H1 (cell line): ENCODE results near the gene PGM2. TPM values are rescaled to one million over a fixed set of nuclear protein-coding genes. Genes with fewer than 3 reads are reported as not detected.

Experiments used
- CTCF ChIA-PET: fragments of 300-600 bp; sonication (Branson Sonifier 250); formaldehyde crosslinking; loops from one replicate; lab custom pipeline; 2021; ENCODE audit not compliant: partially characterized antibody; lab: Charles Lee
- POLR2A ChIA-PET: fragments of 300-600 bp; sonication (Branson Sonifier 250); formaldehyde crosslinking; loops from one replicate; lab custom pipeline; 2021; ENCODE audit warnings: inconsistent platforms; ENCODE audit not compliant: partially characterized antibody; lab: Charles Lee
- DNase-seq, 2 experiments: peaks; one replicate each; pipeline versions ENCODE4 v3.0.0 to v3.0.0-alpha.2; 2010 to 2022; ENCODE audit warnings: low spot score in 2 of 2, low read depth in 1 of 2, mixed read lengths in 1 of 2
- FAIRE-seq: peaks from 2 replicates; lab custom pipeline; 2011; peaks lifted over from hg19 to GRCh38; lab: Jason Lieb, UNC
- H2AFZ ChIP-seq: 2 replicates; pipeline ENCODE4 v1.8.1; 2012; ENCODE audit warnings: low read length, inconsistent platforms
- H2AK5ac ChIP-seq: 2 replicates; pipeline ENCODE4 v1.6.1; 2013; ENCODE audit warnings: low read depth, low read length
- H2BK120ac ChIP-seq: replicated peaks from 2 replicates; pipeline ENCODE3; 2013; ENCODE audit warnings: low read depth, low read length, inconsistent platforms
- H2BK12ac ChIP-seq: 2 replicates; pipeline ENCODE4 v1.6.1; 2013; ENCODE audit warnings: low read depth, low read length
- H2BK15ac ChIP-seq: 2 replicates; pipeline ENCODE4 v1.6.1; 2013; ENCODE audit warnings: low read length
- H2BK20ac ChIP-seq: 2 replicates; pipeline ENCODE4 v1.6.1; 2013; ENCODE audit warnings: low read length
- H2BK5ac ChIP-seq: 2 replicates; pipeline ENCODE4 v1.6.1; 2013; ENCODE audit warnings: low read depth, low read length
- H3K14ac ChIP-seq: 2 replicates; pipeline ENCODE4 v1.6.1; 2013; ENCODE audit warnings: inconsistent platforms; ENCODE audit not compliant: insufficient read length
- H3K18ac ChIP-seq: 2 replicates; pipeline ENCODE4 v1.6.1; 2013; ENCODE audit warnings: low read length; ENCODE audit errors: extremely low read depth
- H3K23ac ChIP-seq: 2 replicates; pipeline ENCODE4 v1.6.1; 2013; ENCODE audit warnings: inconsistent platforms; ENCODE audit not compliant: insufficient read length
- H3K23me2 ChIP-seq: 2 replicates; pipeline ENCODE4 v1.6.1; 2013; ENCODE audit warnings: low read depth, low read length
- H3K27ac ChIP-seq: 2 replicates; pipeline ENCODE4 v1.6.1; 2011; ENCODE audit warnings: low read depth, low read length, inconsistent platforms
- H3K27me3 ChIP-seq, 4 experiments: replicated peaks in 1 of 4; 1 replicate in 1 of 4; 2 replicates in 3 of 4; pipeline versions ENCODE4 v1.6.1 to v1.8.1; 2011 to 2013; ENCODE audit warnings: low read length in 3 of 4, mild to moderate bottlenecking in 3 of 4, inconsistent platforms in 2 of 4, mixed read lengths in 2 of 4, moderate library complexity in 1 of 4; ENCODE audit not compliant: control insufficient read depth in 3 of 4, insufficient read depth in 3 of 4; ENCODE audit errors: extremely low read depth in 1 of 4
- H3K36me3 ChIP-seq, 4 experiments: 2 replicates each; pipeline versions ENCODE4 v1.6.1 to v1.8.1; 2011 to 2013; ENCODE audit warnings: mild to moderate bottlenecking in 4 of 4, low read length in 3 of 4, moderate library complexity in 2 of 4, control low read depth in 1 of 4, inconsistent platforms in 1 of 4; ENCODE audit not compliant: insufficient read depth in 4 of 4, control insufficient read depth in 2 of 4
- H3K4ac ChIP-seq: replicated peaks from 2 replicates; pipeline ENCODE3; 2013; ENCODE audit warnings: low read length, low read depth, mixed read lengths, inconsistent platforms; ENCODE audit not compliant: insufficient read length
- H3K4me1 ChIP-seq, 4 experiments: replicated peaks in 1 of 4; 1 replicate in 1 of 4; 2 replicates in 3 of 4; pipeline versions ENCODE4 v1.6.1 to v1.8.1; 2011 to 2013; ENCODE audit warnings: low read length in 3 of 4, inconsistent platforms in 2 of 4, mixed read lengths in 1 of 4; ENCODE audit not compliant: insufficient read depth in 4 of 4, control insufficient read depth in 3 of 4
- H3K4me2 ChIP-seq, 2 experiments: 2 replicates each; pipeline versions ENCODE4 v1.6.1 to v1.8.1; 2011 to 2013; ENCODE audit warnings: low read depth in 2 of 2, low read length in 2 of 2, control low read depth in 1 of 2, inconsistent platforms in 1 of 2, mild to moderate bottlenecking in 1 of 2; ENCODE audit not compliant: insufficient read depth in 1 of 2
- H3K4me3 ChIP-seq, 4 experiments: fragments of 200-600, 300-600 bp in 1 of 4; sonication (generic), shearing (Covaris generic), sonication (Bioruptor Twin) in 1 of 4; 2 replicates each; pipeline versions ENCODE4 v1.5.1 to v1.8.1; 2011 to 2016; ENCODE audit warnings: low read length in 4 of 4, low read depth in 3 of 4, control low read depth in 2 of 4, inconsistent platforms in 2 of 4, mild to moderate bottlenecking in 2 of 4, mixed read lengths in 1 of 4, moderate library complexity in 1 of 4; ENCODE audit not compliant: insufficient read depth in 2 of 4; ENCODE audit errors: extremely low read depth in 1 of 4
- H3K56ac ChIP-seq: replicated peaks from 2 replicates; pipeline ENCODE3; 2013; ENCODE audit warnings: low read depth, mild to moderate bottlenecking, mixed read lengths, low read length, inconsistent platforms; ENCODE audit not compliant: insufficient read length
- H3K79me1 ChIP-seq: 2 replicates; pipeline ENCODE4 v1.6.1; 2013; ENCODE audit warnings: low read depth, low read length, control low read depth
- H3K79me2 ChIP-seq, 2 experiments: 2 replicates each; pipeline versions ENCODE4 v1.6.1 to v1.8.1; 2012 to 2013; ENCODE audit warnings: low read length in 2 of 2, mild to moderate bottlenecking in 2 of 2, inconsistent platforms in 1 of 2; ENCODE audit not compliant: insufficient read depth in 2 of 2, control insufficient read depth in 1 of 2
- H3K9ac ChIP-seq, 4 experiments: replicated peaks in 1 of 4; 1 replicate in 1 of 4; 2 replicates in 3 of 4; pipeline versions ENCODE4 v1.6.1 to v1.8.1; 2011 to 2013; ENCODE audit warnings: low read depth in 3 of 4, low read length in 3 of 4, control low read depth in 2 of 4, mild to moderate bottlenecking in 2 of 4, moderate library complexity in 2 of 4, inconsistent platforms in 1 of 4; ENCODE audit errors: extremely low read depth in 1 of 4
- H3K9me3 ChIP-seq, 2 experiments: 2 replicates each; pipeline versions ENCODE4 v1.6.1 to v1.8.1; 2012 to 2013; ENCODE audit warnings: mild to moderate bottlenecking in 2 of 2, moderate library complexity in 2 of 2, control low read depth in 1 of 2, inconsistent platforms in 1 of 2, low read depth in 1 of 2, low read length in 1 of 2, mixed read lengths in 1 of 2; ENCODE audit not compliant: insufficient read depth in 2 of 2
- H4K20me1 ChIP-seq, 2 experiments: replicated peaks in 1 of 2; 2 replicates each; pipeline versions ENCODE3 to v1.8.1; 2011 to 2013; ENCODE audit warnings: inconsistent platforms in 2 of 2, low read length in 2 of 2, mild to moderate bottlenecking in 1 of 2; ENCODE audit not compliant: insufficient read depth in 2 of 2, control insufficient read depth in 1 of 2
- H4K5ac ChIP-seq: 2 replicates; pipeline ENCODE4 v1.6.1; 2013; ENCODE audit warnings: low read length, low read depth, mixed read lengths, inconsistent platforms; ENCODE audit not compliant: insufficient read length
- H4K8ac ChIP-seq: 2 replicates; pipeline ENCODE4 v1.8.0; 2013; ENCODE audit warnings: mild to moderate bottlenecking, moderate library complexity, low read length, inconsistent platforms; ENCODE audit not compliant: insufficient read depth; ENCODE audit errors: extremely low read depth
- H4K91ac ChIP-seq: replicated peaks from 2 replicates; pipeline ENCODE3; 2013; ENCODE audit warnings: low read length, mixed read lengths, inconsistent platforms; ENCODE audit not compliant: insufficient read length
- BACH1 ChIP-seq: IDR thresholded peaks from 2 replicates; pipeline ENCODE4 v1.6.1; 2012; ENCODE audit warnings: low read length, improper control_type of control experiment
- CHD2 ChIP-seq: IDR thresholded peaks from 2 replicates; pipeline ENCODE4 v1.6.1; 2012; ENCODE audit warnings: low read length, improper control_type of control experiment
- CREB1 ChIP-seq: IDR thresholded peaks from 2 replicates; pipeline ENCODE4 v1.6.1; 2012; ENCODE audit warnings: inconsistent platforms
- EP300 ChIP-seq, 2 experiments: IDR thresholded peaks; 1 replicate in 1 of 2; 2 replicates in 1 of 2; pipeline ENCODE4 v1.6.1; 2011 to 2012; ENCODE audit warnings: low read depth in 2 of 2, low read length in 2 of 2, mild to moderate bottlenecking in 2 of 2, borderline replicate concordance in 1 of 2, inconsistent platforms in 1 of 2, moderate library complexity in 1 of 2
- KDM1A ChIP-seq: fragments of 200-600, 300-600 bp; sonication (generic); IDR thresholded peaks from 2 replicates; pipeline ENCODE4 v1.7.1; 2016; ENCODE audit warnings: mild to moderate bottlenecking, low read length, borderline replicate concordance
- MAFK ChIP-seq: IDR thresholded peaks from 2 replicates; pipeline ENCODE4 v1.6.1; 2012; ENCODE audit warnings: low read depth, mild to moderate bottlenecking, improper control_type of control experiment, low read length
- NRF1 ChIP-seq: IDR thresholded peaks from 2 replicates; pipeline ENCODE4 v1.6.1; 2011; ENCODE audit warnings: mild to moderate bottlenecking, low read depth, low read length, improper control_type of control experiment
- POLR2A ChIP-seq, 2 experiments: IDR thresholded peaks; 1 replicate in 1 of 2; 2 replicates in 1 of 2; pipeline ENCODE4 v1.6.1; 2011; ENCODE audit warnings: low read depth in 2 of 2, low read length in 2 of 2, mild to moderate bottlenecking in 2 of 2; ENCODE audit errors: control extremely low read depth in 1 of 2
- RXRA ChIP-seq: IDR thresholded peaks from 2 replicates; pipeline ENCODE4 v1.6.1; 2011; ENCODE audit warnings: low read depth, mild to moderate bottlenecking, low read length, moderate library complexity; ENCODE audit not compliant: insufficient read depth
- TAF7 ChIP-seq: optimal IDR thresholded peaks from 2 replicates; pipeline ENCODE3; 2011; ENCODE audit warnings: low read depth, mild to moderate bottlenecking, inconsistent platforms, low read length, moderate library complexity, borderline replicate concordance
- USF2 ChIP-seq: IDR thresholded peaks from 2 replicates; pipeline ENCODE4 v1.6.1; 2011; ENCODE audit warnings: low read length, improper control_type of control experiment
- WGBS, 2 experiments: shearing (Covaris generic) in 1 of 2; methylation state at CpG; one replicate each; pipeline versions ENCODE4 v1.1.6 to v1.1.7; 2013 to 2015; ENCODE audit warnings: low lambda C conversion rate in 2 of 2, mixed read lengths in 2 of 2, inconsistent platforms in 1 of 2, low coverage in 1 of 2, missing lambda C conversion rate in 1 of 2; ENCODE audit not compliant: insufficient replicate concordance in 2 of 2, insufficient coverage in 1 of 2, insufficient read length in 1 of 2; ENCODE audit errors: extremely low coverage in 1 of 2, missing lambda C conversion rate in 1 of 2; 5-methylcytosine and 5-hydroxymethylcytosine counted together
- polyA plus RNA-seq, 7 experiments: library from polyadenylated mRNA; depleted of rRNA in 3 of 7; stranded (reverse) in 5 of 7; unstranded in 2 of 7; fragments of >200 nt in 5 of 7; fragments of 200-250 nt in 2 of 7; gene quantifications; 1 replicate in 5 of 7; 2 replicates in 1 of 7; 4 replicates in 1 of 7; pipeline versions ENCODE4 v1.2.1 to v1.2.3, GENCODE V29; 2011 to 2013; ENCODE audit warnings: missing spikeins in 2 of 7, mixed read lengths in 2 of 7
- total RNA-seq: library from RNA; stranded (reverse); fragmentation: NEBNext Ultra II Directional; extraction: Animal tissue kit (Norgen Biotek cat#: 25700); gene quantifications from 2 replicates; pipeline ENCODE4 v1.2.1, GENCODE V29; 2021

Gene PGM2
- total and polyA plus RNA-seq, 2 of the 8 experiments (the other 6 are each of a cell fraction or from before 2014, with no cell fraction given) = 7.7 to 38.0 TPM

- Histone ChIP-seq H2BK120ac (no peak overlapping the region), H3K9ac (no peak overlapping the region), H3K23me2 (no peaks in the 10 kb centered on the region), H3K27me3 (no peaks in the 10 kb centered on the region), H3K4me2 (no peak overlapping the region), H4K8ac (no peak overlapping the region), H2AK5ac (no peak overlapping the region), H3K9me3 (no peaks in the 10 kb centered on the region), H3K4me3 (no peak overlapping the region), H3K79me2 (no peaks in the 10 kb centered on the region), H3K14ac (no peak overlapping the region), H2BK20ac (no peak overlapping the region), H2BK15ac (no peak overlapping the region), H3K79me1 (no peaks in the 10 kb centered on the region), H3K27ac (no peak overlapping the region), H3K4me1 (no peaks in the 10 kb centered on the region), H4K5ac (no peak overlapping the region), H2BK5ac (no peak overlapping the region), H3K4ac (no peak overlapping the region), H3K56ac (no peak overlapping the region), H4K91ac (no peak overlapping the region)
- FAIRE-seq (no peak), DNase-seq (no peak)
- ChIA-PET CTCF (interaction anchor here (1.2 kb wide), 1 partner anchor 59 kb away, joined by 3 read pairs; no protein-coding TSS in a partner anchor), POLR2A (no interaction called here)
- WGBS, 2 experiments = 82% methylated on average over 4 of the region's 4 CpGs; no CpG with 5 or more reads in 1 of the 2 experiments
- no peak for TF ChIP-seq NRF1
- TF ChIP-seq CHD2 = no peak
- no peak for TF ChIP-seq KDM1A
- no peak for TF ChIP-seq EP300 (IDR thresholded peaks at IDR 0.05; ENCODE audit: borderline replicate concordance in 1 of 2, low read depth in 2 of 2, low read length in 2 of 2)
- TF ChIP-seq POLR2A (IDR thresholded peaks at IDR 0.05; ENCODE audit: control extremely low read depth in 1 of 2, low read depth in 2 of 2, low read length in 2 of 2) = no peak
- TF ChIP-seq BACH1 = no peak
- TF ChIP-seq RXRA = no peak
- no peak for TF ChIP-seq MAFK
- TF ChIP-seq USF2 = no peak
- no peak for TF ChIP-seq TAF7
- no peak for TF ChIP-seq CREB1
- TF ChIP-seq, all 59 proteins: peak for 0
- no peak overlapping the region for H2AFZ ChIP-seq
- H4K20me1 ChIP-seq = no peaks in the 10 kb centered on the region
- H3K36me3 ChIP-seq = peaks cover 0 to 5% (median 0%) of the 10 kb centered on the region in 4 experiments; a peak in 2 of 8 replicates
- H3K23ac ChIP-seq = no peak overlapping the region
- H3K18ac ChIP-seq = no peak overlapping the region
- H2BK12ac ChIP-seq = no peak overlapping the region
Observed at GRCh38 chr4:37862961-37863360, 36.5 kb downstream of the PGM2 start.
